HEK293 (cell line): ENCODE results near the gene FER1L5.

Source experiments
- CTCF ChIA-PET: fragments of 350-600 bp; formaldehyde crosslinking; extraction: SDS; loops from one replicate; lab custom pipeline; 2021; ENCODE audit warnings: antibody characterized with exemption; lab: Yijun Ruan, JAX
- POLR2A ChIA-PET: fragments of 300-600 bp; formaldehyde crosslinking; extraction: SDS; loops from one replicate; lab custom pipeline; 2020; ENCODE audit warnings: antibody characterized with exemption, inconsistent platforms; lab: Yijun Ruan, JAX
- H3K27ac ChIP-seq: fragments of 200-500 bp; sonication (Bioruptor generic); 2 replicates; pipeline ENCODE4 v1.5.1; 2014; ENCODE audit warnings: low read depth, low read length, control low read depth, inconsistent platforms; ENCODE audit errors: extremely low read depth
- H3K36me3 ChIP-seq, 2 experiments: fragments of 200-500 bp in 1 of 2; sonication (Bioruptor generic) in 1 of 2; 1 replicate in 1 of 2; 2 replicates in 1 of 2; pipeline ENCODE4 v1.5.1; 2014 to 2017; ENCODE audit warnings: inconsistent platforms in 2 of 2, low read length in 2 of 2; ENCODE audit not compliant: control insufficient read depth in 2 of 2, insufficient read depth in 1 of 2
- H3K4me1 ChIP-seq: fragments of 200-500 bp; sonication (Bioruptor generic); 2 replicates; pipeline ENCODE4 v1.5.1; 2014; ENCODE audit warnings: mild to moderate bottlenecking, low read length, inconsistent platforms; ENCODE audit not compliant: control insufficient read depth, insufficient read depth
- H3K4me3 ChIP-seq: 2 replicates; pipeline ENCODE4 v1.5.1; 2011; ENCODE audit warnings: low read depth, mild to moderate bottlenecking, control low read depth, low read length, moderate library complexity
- H3K9me3 ChIP-seq: fragments of 200-500 bp; sonication (Bioruptor generic); 2 replicates; pipeline ENCODE4 v1.5.1; 2014; ENCODE audit warnings: low read depth, low read length, inconsistent platforms; ENCODE audit not compliant: control insufficient read depth, insufficient read depth
- EGR2 ChIP-seq: fragments of 450-650 bp; formaldehyde crosslinking; IDR thresholded peaks from 2 replicates; pipeline ENCODE4 v1.5.1; 2016; ENCODE audit warnings: low read depth, missing biosample characterization, missing genetic modification characterization
- GLI2 ChIP-seq: fragments of 450-650 bp; formaldehyde crosslinking; IDR thresholded peaks from 2 replicates; pipeline ENCODE4; 2017; ENCODE audit warnings: missing biosample characterization, missing genetic modification characterization, low read depth, borderline replicate concordance
- GLIS2 ChIP-seq: fragments of 450-650 bp; formaldehyde crosslinking; IDR thresholded peaks from 2 replicates; pipeline ENCODE4 v1.5.1; 2016; ENCODE audit warnings: missing biosample characterization, missing genetic modification characterization
- IKZF3 ChIP-seq: fragments of 450-650 bp; IDR thresholded peaks from 2 replicates; pipeline ENCODE4 v1.5.0; 2018; ENCODE audit warnings: missing biosample characterization, mild to moderate bottlenecking, missing genetic modification characterization, moderate library complexity
- PATZ1 ChIP-seq: fragments of 450-650 bp; formaldehyde crosslinking; IDR thresholded peaks from 2 replicates; pipeline ENCODE4 v1.5.1; 2016; ENCODE audit warnings: missing biosample characterization, missing genetic modification characterization
- PBX3 ChIP-seq: sonication (generic); formaldehyde crosslinking; IDR thresholded peaks from 2 replicates; pipeline ENCODE4 v1.8.1; 2022; ENCODE audit warnings: mild to moderate bottlenecking, moderate library complexity, missing genetic modification reagents
- PRDM10 ChIP-seq: fragments of 450-650 bp; formaldehyde crosslinking; IDR thresholded peaks from 2 replicates; pipeline ENCODE4 v1.5.1; 2016; ENCODE audit warnings: missing biosample characterization, missing genetic modification characterization
- PRDM4 ChIP-seq: fragments of 450-650 bp; formaldehyde crosslinking; IDR thresholded peaks from 2 replicates; pipeline ENCODE4 v1.5.1; 2017; ENCODE audit warnings: missing biosample characterization, missing genetic modification characterization
- SCRT2 ChIP-seq: fragments of 450-650 bp; formaldehyde crosslinking; IDR thresholded peaks from 2 replicates; pipeline ENCODE4 v1.5.1; 2016; ENCODE audit warnings: missing biosample characterization, missing genetic modification characterization
- TRIM28 ChIP-seq: IDR thresholded peaks from 2 replicates; pipeline ENCODE4 v1.6.1; 2011; ENCODE audit warnings: low read length, control low read depth, borderline replicate concordance
- ZBTB1 ChIP-seq: fragments of 450-650 bp; formaldehyde crosslinking; IDR thresholded peaks from 2 replicates; pipeline ENCODE4 v1.5.1; 2016; ENCODE audit warnings: missing biosample characterization, missing genetic modification characterization
- ZBTB17 ChIP-seq: fragments of 450-650 bp; formaldehyde crosslinking; IDR thresholded peaks from 2 replicates; pipeline ENCODE4 v1.5.1; 2016; ENCODE audit warnings: missing biosample characterization, missing genetic modification characterization
- ZBTB48 ChIP-seq: fragments of 450-650 bp; formaldehyde crosslinking; IDR thresholded peaks from 2 replicates; pipeline ENCODE4 v1.5.1; 2016; ENCODE audit warnings: missing biosample characterization, missing genetic modification characterization
- ZBTB8A ChIP-seq: fragments of 450-650 bp; formaldehyde crosslinking; IDR thresholded peaks from 2 replicates; pipeline ENCODE4 v1.5.1; 2016; ENCODE audit warnings: missing biosample characterization, missing genetic modification characterization
- ZEB2 ChIP-seq: fragments of 450-650 bp; formaldehyde crosslinking; IDR thresholded peaks from 2 replicates; pipeline ENCODE4 v1.5.1; 2016; ENCODE audit warnings: missing biosample characterization, missing genetic modification characterization
- ZFHX2 ChIP-seq: fragments of 450-650 bp; formaldehyde crosslinking; conservative IDR thresholded peaks from 2 replicates; pipeline ENCODE4 v1.5.1; 2016; ENCODE audit warnings: missing biosample characterization, missing genetic modification characterization
- ZNF121 ChIP-seq: fragments of 450-650 bp; formaldehyde crosslinking; IDR thresholded peaks from 2 replicates; pipeline ENCODE4 v1.5.1; 2016; ENCODE audit warnings: missing biosample characterization, missing genetic modification characterization
- ZNF155 ChIP-seq: fragments of 450-650 bp; formaldehyde crosslinking; IDR thresholded peaks from 2 replicates; pipeline ENCODE4 v1.5.1; 2016; ENCODE audit warnings: missing biosample characterization, missing genetic modification characterization
- ZNF211 ChIP-seq: fragments of 450-650 bp; formaldehyde crosslinking; IDR thresholded peaks from 2 replicates; pipeline ENCODE4 v1.5.1; 2016; ENCODE audit warnings: low read depth, missing biosample characterization, missing genetic modification characterization
- ZNF324 ChIP-seq: fragments of 450-650 bp; formaldehyde crosslinking; IDR thresholded peaks from 2 replicates; pipeline ENCODE4 v1.5.1; 2016; ENCODE audit warnings: missing biosample characterization, missing genetic modification characterization
- ZNF335 ChIP-seq: fragments of 450-650 bp; formaldehyde crosslinking; conservative IDR thresholded peaks from 2 replicates; pipeline ENCODE4 v1.5.1; 2016; ENCODE audit warnings: missing biosample characterization, missing genetic modification characterization
- ZNF394 ChIP-seq: fragments of 450-650 bp; formaldehyde crosslinking; IDR thresholded peaks from 2 replicates; pipeline ENCODE4 v1.5.1; 2016; ENCODE audit warnings: missing biosample characterization, missing genetic modification characterization, mild to moderate bottlenecking, moderate library complexity, borderline replicate concordance
- ZNF670 ChIP-seq: fragments of 450-650 bp; formaldehyde crosslinking; IDR thresholded peaks from 2 replicates; pipeline ENCODE4 v1.5.1; 2016; ENCODE audit warnings: missing biosample characterization, missing genetic modification characterization, low read depth
- ZNF704 ChIP-seq: fragments of 450-650 bp; formaldehyde crosslinking; IDR thresholded peaks from 2 replicates; pipeline ENCODE4 v1.5.1; 2016; ENCODE audit warnings: missing biosample characterization, missing genetic modification characterization
- ZSCAN4 ChIP-seq: fragments of 450-650 bp; formaldehyde crosslinking; IDR thresholded peaks from 2 replicates; pipeline ENCODE4 v1.5.1; 2017; ENCODE audit warnings: missing biosample characterization, missing genetic modification characterization

The FER1L5 gene

GRCh38 chr2:96685577-96686459, 43.3 kb downstream of the FER1L5 start:
- H3K9me3 ChIP-seq, result no peaks in the 10 kb centered on the region
- H3K4me3 ChIP-seq, result no peak overlapping the region
- ChIA-PET POLR2A (interaction anchor here (0.6 kb wide), 1 partner anchor 173 kb away, joined by 10 read pairs; no protein-coding TSS in a partner anchor), CTCF (no interaction called here)
- no peak overlapping the region for H3K27ac ChIP-seq
- peaks cover 12% of the 10 kb centered on the region for H3K4me1 ChIP-seq
- H3K36me3 ChIP-seq, result no peaks in the 10 kb centered on the region
- TF ChIP-seq PRDM10 (0 out of 2 replicates have a peak, but pooled peaks have one; percentile 5), SCRT2 (peak; percentile 92), GLI2 (tag by site-specific recombination) (no peak), IKZF3 (tag by site-specific recombination) (0 out of 2 replicates have a peak, but pooled peaks have one; percentile 41), ZNF211 (tag by site-specific recombination) (no peak), ZNF121 (tag by site-specific recombination) (peak; percentile 55; the same call in 1 of the 2 replicates), EGR2 (tag by site-specific recombination) (peak; percentile 35; the same call in 1 of the 2 replicates), ZBTB17 (tag by site-specific recombination) (peak; percentile 69), ZNF704 (tag by site-specific recombination) (no peak), PATZ1 (tag by site-specific recombination) (0 out of 2 replicates have a peak, but pooled peaks have one; percentile 12), ZNF394 (tag by site-specific recombination) (0 out of 2 replicates have a peak, but pooled peaks have one; percentile 15), ZBTB1 (tag by site-specific recombination) (no peak), PRDM4 (tag by site-specific recombination) (no peak), ZNF670 (tag by site-specific recombination) (no peak), ZBTB48 (tag by site-specific recombination) (0 out of 2 replicates have a peak, but pooled peaks have one; percentile 24), ZNF324 (tag by site-specific recombination) (no peak), ZSCAN4 (tag by site-specific recombination) (no peak), ZEB2 (no peak), ZBTB8A (tag by site-specific recombination) (0 out of 2 replicates have a peak, but pooled peaks have one; percentile 31), ZFHX2 (peak; percentile 61), PBX3 (0 out of 2 replicates have a peak, but pooled peaks have one; percentile 35), ZNF335 (tag by site-specific recombination) (peak; percentile 56), TRIM28 (0 out of 2 replicates have a peak, but pooled peaks have one; percentile 28), GLIS2 (tag by site-specific recombination) (peak; percentile 36; the same call in 1 of the 2 replicates), ZNF155 (no peak)
